Activated CD8-positive, alpha-beta memory T cell treated with anti-CD3 and anti-CD28 coated beads for 4 hours (primary cell): ENCODE data around the gene SH3BP1.
"Not testable (repeated sequence)": the region's sequence is repeated elsewhere in the genome, so short reads cannot be mapped to it uniquely, and the experiment has no call there.

ENCODE experiments used
- DNase-seq, 2 donors: peaks; one replicate each; pipeline ENCODE4 v3.0.0-alpha.2; 2020; ENCODE audit warnings: low read depth in 2 of 2

Gene SH3BP1

GRCh38 chr22:37639070-37639760 lies at the start of gene SH3BP1:
Gene SH3BP1 (plus strand): TSS chr22:37639669. CDS start chr22:37639788, 119 bp downstream.
- no peak for DNase-seq

- not testable (repeated sequence) for DNase-seq
These were observed 48.4 kb upstream of the SH3BP1 start for GRCh38 chr22:37591081-37591480.

- DNase-seq: no peak
These were observed 47.6 kb upstream of the SH3BP1 start for GRCh38 chr22:37591823-37592404.

- no peak for DNase-seq
These were observed 45.2 kb upstream of the SH3BP1 start for GRCh38 chr22:37594237-37594636.

GRCh38 chr22:37599153-37599552 lies 40.3 kb upstream of the SH3BP1 start:
- DNase-seq: no peak

GRCh38 chr22:37601203-37601539 lies 38.3 kb upstream of the SH3BP1 start:
- no peak for DNase-seq

- DNase-seq: no peak
These were observed 37.7 kb upstream of the SH3BP1 start for GRCh38 chr22:37601540-37602442.

GRCh38 chr22:37602546-37603277 lies 36.8 kb upstream of the SH3BP1 start:
- DNase-seq: not testable (repeated sequence)

- no peak for DNase-seq
These were observed 35.4 kb upstream of the SH3BP1 start for GRCh38 chr22:37604074-37604473.

- no peak for DNase-seq
These were observed 34.6 kb upstream of the SH3BP1 start for GRCh38 chr22:37604875-37605274.

- peak; percentile 77 to 78 for DNase-seq
These were observed 32.2 kb upstream of the SH3BP1 start for GRCh38 chr22:37607010-37607934.

GRCh38 chr22:37607935-37608476 lies 31.5 kb upstream of the SH3BP1 start:
- no peak for DNase-seq

- peak; percentile 89 to 93 for DNase-seq
These were observed 30.8 kb upstream of the SH3BP1 start, which contains the start of gene GGA1 for GRCh38 chr22:37608477-37609239. Gene GGA1 (plus strand): TSS chr22:37608834. CDS start chr22:37608861, 27 bp downstream.

- no peak for DNase-seq
These were observed 30.0 kb upstream of the SH3BP1 start for GRCh38 chr22:37609240-37610152.

GRCh38 chr22:37610153-37610475 lies 29.4 kb upstream of the SH3BP1 start:
- not testable (repeated sequence) for DNase-seq

- no peak for DNase-seq
These were observed 28.9 kb upstream of the SH3BP1 start for GRCh38 chr22:37610480-37611129.

- DNase-seq: no peak
These were observed 28.3 kb upstream of the SH3BP1 start for GRCh38 chr22:37611207-37611606.
